ENCODE results near the gene POT1. TPM values are rescaled to one million over a fixed set of nuclear protein-coding genes. Genes with fewer than 3 reads are reported as not detected.

POT1 gene
- total and polyA plus RNA-seq, 2 of the 13 experiments (the other 11 are each of a cell fraction or from before 2014, with no cell fraction given): 21.7 to 23.4 TPM

DNA sequence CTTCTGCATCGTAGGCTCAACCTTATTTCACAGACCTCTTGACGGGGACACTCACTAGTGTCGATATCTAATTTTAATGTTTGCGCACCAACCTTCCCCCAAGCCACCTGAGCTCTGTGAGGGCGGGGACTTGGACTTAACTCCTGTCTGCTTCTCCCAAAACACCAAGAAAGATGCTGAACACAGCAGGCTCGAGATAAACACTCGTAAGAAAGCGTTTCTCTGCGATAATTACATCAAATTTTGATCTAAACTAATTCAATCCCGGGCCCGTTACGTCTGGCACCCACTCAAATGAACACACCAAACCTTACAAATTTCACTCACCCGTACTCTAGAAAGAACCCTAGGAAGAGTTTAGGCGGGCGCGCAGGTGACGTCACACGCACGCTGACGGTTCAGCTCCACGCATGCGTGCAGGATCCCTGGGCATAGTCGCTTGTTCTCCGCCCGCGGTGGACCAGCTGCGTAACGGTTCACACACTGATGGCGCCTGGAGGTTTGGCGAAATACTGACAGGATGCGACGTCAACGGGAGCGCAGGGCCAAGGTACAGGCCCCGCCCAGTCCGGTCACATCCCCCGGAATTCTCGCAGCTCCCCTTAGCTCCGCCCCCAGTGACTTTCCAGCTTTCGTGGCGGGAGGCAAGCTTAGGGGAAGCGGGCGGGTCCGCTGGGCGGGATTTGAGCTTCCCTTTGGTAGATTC is at the start of gene POT1 (continued):
- TF ChIP-seq, protein P1, sequence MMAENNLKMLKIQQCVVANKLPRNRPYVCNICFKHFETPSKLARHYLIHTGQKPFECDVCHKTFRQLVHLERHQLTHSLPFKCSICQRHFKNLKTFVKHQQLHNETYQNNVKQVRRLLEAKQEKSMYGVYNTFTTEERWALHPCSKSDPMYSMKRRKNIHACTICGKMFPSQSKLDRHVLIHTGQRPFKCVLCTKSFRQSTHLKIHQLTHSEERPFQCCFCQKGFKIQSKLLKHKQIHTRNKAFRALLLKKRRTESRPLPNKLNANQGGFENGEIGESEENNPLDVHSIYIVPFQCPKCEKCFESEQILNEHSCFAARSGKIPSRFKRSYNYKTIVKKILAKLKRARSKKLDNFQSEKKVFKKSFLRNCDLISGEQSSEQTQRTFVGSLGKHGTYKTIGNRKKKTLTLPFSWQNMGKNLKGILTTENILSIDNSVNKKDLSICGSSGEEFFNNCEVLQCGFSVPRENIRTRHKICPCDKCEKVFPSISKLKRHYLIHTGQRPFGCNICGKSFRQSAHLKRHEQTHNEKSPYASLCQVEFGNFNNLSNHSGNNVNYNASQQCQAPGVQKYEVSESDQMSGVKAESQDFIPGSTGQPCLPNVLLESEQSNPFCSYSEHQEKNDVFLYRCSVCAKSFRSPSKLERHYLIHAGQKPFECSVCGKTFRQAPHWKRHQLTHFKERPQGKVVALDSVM (CRISPR knock-in tag; IDR thresholded peaks at IDR 0.05): no peak
- TF ChIP-seq, protein P2, sequence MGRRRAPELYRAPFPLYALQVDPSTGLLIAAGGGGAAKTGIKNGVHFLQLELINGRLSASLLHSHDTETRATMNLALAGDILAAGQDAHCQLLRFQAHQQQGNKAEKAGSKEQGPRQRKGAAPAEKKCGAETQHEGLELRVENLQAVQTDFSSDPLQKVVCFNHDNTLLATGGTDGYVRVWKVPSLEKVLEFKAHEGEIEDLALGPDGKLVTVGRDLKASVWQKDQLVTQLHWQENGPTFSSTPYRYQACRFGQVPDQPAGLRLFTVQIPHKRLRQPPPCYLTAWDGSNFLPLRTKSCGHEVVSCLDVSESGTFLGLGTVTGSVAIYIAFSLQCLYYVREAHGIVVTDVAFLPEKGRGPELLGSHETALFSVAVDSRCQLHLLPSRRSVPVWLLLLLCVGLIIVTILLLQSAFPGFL (CRISPR knock-in tag; IDR thresholded peaks at IDR 0.05): no peak
- TF ChIP-seq, protein P3, sequence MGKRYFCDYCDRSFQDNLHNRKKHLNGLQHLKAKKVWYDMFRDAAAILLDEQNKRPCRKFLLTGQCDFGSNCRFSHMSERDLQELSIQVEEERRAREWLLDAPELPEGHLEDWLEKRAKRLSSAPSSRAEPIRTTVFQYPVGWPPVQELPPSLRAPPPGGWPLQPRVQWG (CRISPR knock-in tag; IDR thresholded peaks at IDR 0.05; ENCODE audit: borderline replicate concordance, low read depth): no peak
- TF ChIP-seq PHF8 (CRISPR knock-in tag; IDR thresholded peaks at IDR 0.05) (peak; percentile 68), FOXO1 (CRISPR knock-in tag; IDR thresholded peaks at IDR 0.05) (no peak; the same call in 1 of the 2 replicates), ZSCAN29 (CRISPR knock-in tag; conservative IDR thresholded peaks at IDR 0.05) (no peak), SMAD1 (CRISPR knock-in tag; IDR thresholded peaks at IDR 0.05; ENCODE audit: borderline replicate concordance, low read depth) (peak; percentile 91; the same call in 1 of the 2 replicates), ZFAT (CRISPR knock-in tag; conservative IDR thresholded peaks at IDR 0.05) (peak; percentile 94), ZNF143 (CRISPR knock-in tag; IDR thresholded peaks at IDR 0.05) (peak; percentile 21; the same call in 1 of the 2 replicates), FOXM1 (CRISPR knock-in tag; IDR thresholded peaks at IDR 0.05) (no peak), SNRNP70 (IDR thresholded peaks at IDR 0.05; ENCODE audit: low read depth, low read length) (no peak), SP4 (CRISPR knock-in tag; IDR thresholded peaks at IDR 0.05) (peak; percentile 77)
- TF ChIP-seq, protein P4, sequence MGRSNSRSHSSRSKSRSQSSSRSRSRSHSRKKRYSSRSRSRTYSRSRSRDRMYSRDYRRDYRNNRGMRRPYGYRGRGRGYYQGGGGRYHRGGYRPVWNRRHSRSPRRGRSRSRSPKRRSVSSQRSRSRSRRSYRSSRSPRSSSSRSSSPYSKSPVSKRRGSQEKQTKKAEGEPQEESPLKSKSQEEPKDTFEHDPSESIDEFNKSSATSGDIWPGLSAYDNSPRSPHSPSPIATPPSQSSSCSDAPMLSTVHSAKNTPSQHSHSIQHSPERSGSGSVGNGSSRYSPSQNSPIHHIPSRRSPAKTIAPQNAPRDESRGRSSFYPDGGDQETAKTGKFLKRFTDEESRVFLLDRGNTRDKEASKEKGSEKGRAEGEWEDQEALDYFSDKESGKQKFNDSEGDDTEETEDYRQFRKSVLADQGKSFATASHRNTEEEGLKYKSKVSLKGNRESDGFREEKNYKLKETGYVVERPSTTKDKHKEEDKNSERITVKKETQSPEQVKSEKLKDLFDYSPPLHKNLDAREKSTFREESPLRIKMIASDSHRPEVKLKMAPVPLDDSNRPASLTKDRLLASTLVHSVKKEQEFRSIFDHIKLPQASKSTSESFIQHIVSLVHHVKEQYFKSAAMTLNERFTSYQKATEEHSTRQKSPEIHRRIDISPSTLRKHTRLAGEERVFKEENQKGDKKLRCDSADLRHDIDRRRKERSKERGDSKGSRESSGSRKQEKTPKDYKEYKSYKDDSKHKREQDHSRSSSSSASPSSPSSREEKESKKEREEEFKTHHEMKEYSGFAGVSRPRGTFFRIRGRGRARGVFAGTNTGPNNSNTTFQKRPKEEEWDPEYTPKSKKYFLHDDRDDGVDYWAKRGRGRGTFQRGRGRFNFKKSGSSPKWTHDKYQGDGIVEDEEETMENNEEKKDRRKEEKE (IDR thresholded peaks at IDR 0.05): no peak
- TF ChIP-seq, protein P5, sequence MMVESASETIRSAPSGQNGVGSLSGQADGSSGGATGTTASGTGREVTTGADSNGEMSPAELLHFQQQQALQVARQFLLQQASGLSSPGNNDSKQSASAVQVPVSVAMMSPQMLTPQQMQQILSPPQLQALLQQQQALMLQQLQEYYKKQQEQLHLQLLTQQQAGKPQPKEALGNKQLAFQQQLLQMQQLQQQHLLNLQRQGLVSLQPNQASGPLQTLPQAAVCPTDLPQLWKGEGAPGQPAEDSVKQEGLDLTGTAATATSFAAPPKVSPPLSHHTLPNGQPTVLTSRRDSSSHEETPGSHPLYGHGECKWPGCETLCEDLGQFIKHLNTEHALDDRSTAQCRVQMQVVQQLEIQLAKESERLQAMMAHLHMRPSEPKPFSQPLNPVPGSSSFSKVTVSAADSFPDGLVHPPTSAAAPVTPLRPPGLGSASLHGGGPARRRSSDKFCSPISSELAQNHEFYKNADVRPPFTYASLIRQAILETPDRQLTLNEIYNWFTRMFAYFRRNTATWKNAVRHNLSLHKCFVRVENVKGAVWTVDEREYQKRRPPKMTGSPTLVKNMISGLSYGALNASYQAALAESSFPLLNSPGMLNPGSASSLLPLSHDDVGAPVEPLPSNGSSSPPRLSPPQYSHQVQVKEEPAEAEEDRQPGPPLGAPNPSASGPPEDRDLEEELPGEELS (CRISPR knock-in tag; IDR thresholded peaks at IDR 0.05): peak; percentile 65
- TF ChIP-seq, protein P6, sequence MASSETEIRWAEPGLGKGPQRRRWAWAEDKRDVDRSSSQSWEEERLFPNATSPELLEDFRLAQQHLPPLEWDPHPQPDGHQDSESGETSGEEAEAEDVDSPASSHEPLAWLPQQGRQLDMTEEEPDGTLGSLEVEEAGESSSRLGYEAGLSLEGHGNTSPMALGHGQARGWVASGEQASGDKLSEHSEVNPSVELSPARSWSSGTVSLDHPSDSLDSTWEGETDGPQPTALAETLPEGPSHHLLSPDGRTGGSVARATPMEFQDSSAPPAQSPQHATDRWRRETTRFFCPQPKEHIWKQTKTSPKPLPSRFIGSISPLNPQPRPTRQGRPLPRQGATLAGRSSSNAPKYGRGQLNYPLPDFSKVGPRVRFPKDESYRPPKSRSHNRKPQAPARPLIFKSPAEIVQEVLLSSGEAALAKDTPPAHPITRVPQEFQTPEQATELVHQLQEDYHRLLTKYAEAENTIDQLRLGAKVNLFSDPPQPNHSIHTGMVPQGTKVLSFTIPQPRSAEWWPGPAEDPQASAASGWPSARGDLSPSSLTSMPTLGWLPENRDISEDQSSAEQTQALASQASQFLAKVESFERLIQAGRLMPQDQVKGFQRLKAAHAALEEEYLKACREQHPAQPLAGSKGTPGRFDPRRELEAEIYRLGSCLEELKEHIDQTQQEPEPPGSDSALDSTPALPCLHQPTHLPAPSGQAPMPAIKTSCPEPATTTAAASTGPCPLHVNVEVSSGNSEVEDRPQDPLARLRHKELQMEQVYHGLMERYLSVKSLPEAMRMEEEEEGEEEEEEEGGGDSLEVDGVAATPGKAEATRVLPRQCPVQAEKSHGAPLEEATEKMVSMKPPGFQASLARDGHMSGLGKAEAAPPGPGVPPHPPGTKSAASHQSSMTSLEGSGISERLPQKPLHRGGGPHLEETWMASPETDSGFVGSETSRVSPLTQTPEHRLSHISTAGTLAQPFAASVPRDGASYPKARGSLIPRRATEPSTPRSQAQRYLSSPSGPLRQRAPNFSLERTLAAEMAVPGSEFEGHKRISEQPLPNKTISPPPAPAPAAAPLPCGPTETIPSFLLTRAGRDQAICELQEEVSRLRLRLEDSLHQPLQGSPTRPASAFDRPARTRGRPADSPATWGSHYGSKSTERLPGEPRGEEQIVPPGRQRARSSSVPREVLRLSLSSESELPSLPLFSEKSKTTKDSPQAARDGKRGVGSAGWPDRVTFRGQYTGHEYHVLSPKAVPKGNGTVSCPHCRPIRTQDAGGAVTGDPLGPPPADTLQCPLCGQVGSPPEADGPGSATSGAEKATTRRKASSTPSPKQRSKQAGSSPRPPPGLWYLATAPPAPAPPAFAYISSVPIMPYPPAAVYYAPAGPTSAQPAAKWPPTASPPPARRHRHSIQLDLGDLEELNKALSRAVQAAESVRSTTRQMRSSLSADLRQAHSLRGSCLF (CRISPR knock-in tag; IDR thresholded peaks at IDR 0.05; ENCODE audit: borderline replicate concordance): no peak

All from HepG2 (cell line).